GM18951 (cell line): Measurements from ENCODE around the gene SLC44A1.

Source experiments
- POLR2A ChIP-seq: IDR thresholded peaks from 4 replicates; pipeline ENCODE4 v1.6.1; 2011; ENCODE audit warnings: mild to moderate bottlenecking; ENCODE audit not compliant: insufficient read length, insufficient read depth; ENCODE audit errors: extremely low read depth
- in situ Hi-C: fragments of 300-500 bp; cut with MboI; formaldehyde crosslinking; loops from one replicate; pipeline ENCODE4 v1.12.0; 2022; ENCODE audit warnings: low sequenced_read_pairs, mixed read lengths, inconsistent platforms; ENCODE audit not compliant: unreplicated experiment

SLC44A1 gene

GRCh38 chr9:105441616-105442160 is 197.2 kb downstream of the SLC44A1 start:
- in situ Hi-C loops, result loop anchor here (25.0 kb wide), 1 partner anchor 271 kb away; no protein-coding TSS in a partner anchor
- TF ChIP-seq POLR2A, result no peak

- no peak for TF ChIP-seq POLR2A
- in situ Hi-C loops, result loop anchor here (25.0 kb wide), 1 partner anchor 269 kb away; no protein-coding TSS in a partner anchor
Measured at GRCh38 chr9:105443121-105443520, 198.7 kb downstream of the SLC44A1 start.

- TF ChIP-seq POLR2A, result no peak
- in situ Hi-C loops, result loop anchor here (25.0 kb wide), 1 partner anchor 268 kb away; no protein-coding TSS in a partner anchor
Measured at GRCh38 chr9:105444130-105444529, 199.7 kb downstream of the SLC44A1 start.

- no peak for TF ChIP-seq POLR2A
- in situ Hi-C loops, result loop anchor here (25.0 kb wide), 1 partner anchor 267 kb away; no protein-coding TSS in a partner anchor
Measured at GRCh38 chr9:105445203-105445881, 200.9 kb downstream of the SLC44A1 start.

- in situ Hi-C loops, result loop anchor here (25.0 kb wide), 1 partner anchor 265 kb away; no protein-coding TSS in a partner anchor
- no peak for TF ChIP-seq POLR2A
Measured at GRCh38 chr9:105447386-105447813, 202.9 kb downstream of the SLC44A1 start.

- in situ Hi-C loops, result loop anchor here (25.0 kb wide), 1 partner anchor 264 kb away; no protein-coding TSS in a partner anchor
- TF ChIP-seq POLR2A, result peak; percentile 71
Measured at GRCh38 chr9:105447814-105448812, 203.7 kb downstream of the SLC44A1 start, which contains the start of gene FSD1L. TSS of gene FSD1L (plus strand) at chr9:105448034. CDS start at chr9:105448221, 187 bp downstream.

- in situ Hi-C loops, result loop anchor here (25.0 kb wide), 1 partner anchor 263 kb away; no protein-coding TSS in a partner anchor
Measured at GRCh38 chr9:105449081-105449480, 204.6 kb downstream of the SLC44A1 start.

GRCh38 chr9:105452185-105452584 is 207.7 kb downstream of the SLC44A1 start:
- no peak for TF ChIP-seq POLR2A
- in situ Hi-C loops, result no loop called here

More at GRCh38 chr9:105449081-105449480, 204.6 kb downstream of the SLC44A1 start:
- no peak for TF ChIP-seq POLR2A

GRCh38 chr9:105455836-105456475 is 211.5 kb downstream of the SLC44A1 start:
- in situ Hi-C loops, result no loop called here
- TF ChIP-seq POLR2A, result no peak

- TF ChIP-seq POLR2A, result no peak
- in situ Hi-C loops, result no loop called here
Measured at GRCh38 chr9:105457560-105458294, 213.3 kb downstream of the SLC44A1 start.

GRCh38 chr9:105458404-105458803 is 214.0 kb downstream of the SLC44A1 start:
- no peak for TF ChIP-seq POLR2A
- in situ Hi-C loops, result no loop called here

- no peak for TF ChIP-seq POLR2A
- in situ Hi-C loops, result no loop called here
Measured at GRCh38 chr9:105459336-105459735, 214.9 kb downstream of the SLC44A1 start.
